ENCODE measurements around the gene HLCS.

Gene HLCS

GRCh38 chr21:36889401-36889800 is 77.1 kb downstream of the HLCS start:
- Histone ChIP-seq H3K9me2 (replicated peaks; ENCODE audit: insufficient read depth, low read length) (no peaks in the 10 kb centered on the region), H4K20me1 (ENCODE audit: low read depth, low read length) (no peaks in the 10 kb centered on the region), H2AFZ (ENCODE audit: low read depth, low read length, severe bottlenecking) (no peak overlapping the region), H3F3A (ENCODE audit: insufficient read depth) (no peaks in the 10 kb centered on the region), H3K4me3 (ENCODE audit: insufficient read depth, low read length, poor library complexity, severe bottlenecking) (no peak overlapping the region), H3K9me3 (ENCODE audit: insufficient read depth, low read length) (peaks cover 4% of the 10 kb centered on the region; the same call in 1 of the 2 replicates), H3K36me3 (ENCODE audit: low read length) (no peaks in the 10 kb centered on the region), H3K9ac (ENCODE audit: low read length) (no peak overlapping the region), H3K79me2 (ENCODE audit: insufficient read depth, low read length) (no peaks in the 10 kb centered on the region), H3K27me3 (ENCODE audit: low read length) (no peaks in the 10 kb centered on the region), H3K4me2 (ENCODE audit: low read depth, low read length, poor library complexity, severe bottlenecking) (no peak overlapping the region), H3K27ac (ENCODE audit: low read depth, low read length) (no peak overlapping the region)
- TF ChIP-seq EZH2phosphoT487 (conservative IDR thresholded peaks at IDR 0.05; ENCODE audit: low read length) (no peak), CTCF (IDR thresholded peaks at IDR 0.05; ENCODE audit: insufficient read depth, low read length, poor library complexity, severe bottlenecking) (no peak)

- Histone ChIP-seq H3K27ac (ENCODE audit: low read depth, low read length) (no peak overlapping the region), H3K36me3 (ENCODE audit: low read length) (no peaks in the 10 kb centered on the region), H3K4me3 (ENCODE audit: insufficient read depth, low read length, poor library complexity, severe bottlenecking) (no peak overlapping the region), H3K27me3 (ENCODE audit: low read length) (no peaks in the 10 kb centered on the region), H3K4me2 (ENCODE audit: low read depth, low read length, poor library complexity, severe bottlenecking) (no peak overlapping the region), H3F3A (ENCODE audit: insufficient read depth) (no peaks in the 10 kb centered on the region), H4K20me1 (ENCODE audit: low read depth, low read length) (no peaks in the 10 kb centered on the region), H2AFZ (ENCODE audit: low read depth, low read length, severe bottlenecking) (no peak overlapping the region), H3K9me3 (ENCODE audit: insufficient read depth, low read length) (peaks cover 12% of the 10 kb centered on the region; the same call in 1 of the 2 replicates), H3K79me2 (ENCODE audit: insufficient read depth, low read length) (no peaks in the 10 kb centered on the region), H3K9ac (ENCODE audit: low read length) (no peak overlapping the region), H3K9me2 (replicated peaks; ENCODE audit: insufficient read depth, low read length) (no peaks in the 10 kb centered on the region)
- TF ChIP-seq EZH2phosphoT487 (conservative IDR thresholded peaks at IDR 0.05; ENCODE audit: low read length) (no peak), CTCF (IDR thresholded peaks at IDR 0.05; ENCODE audit: insufficient read depth, low read length, poor library complexity, severe bottlenecking) (no peak)
These were observed 78.0 kb downstream of the HLCS start for GRCh38 chr21:36888466-36888865.

GRCh38 chr21:36887963-36888362 is 78.5 kb downstream of the HLCS start:
- H3K9me2 ChIP-seq (replicated peaks; ENCODE audit: insufficient read depth, low read length): no peaks in the 10 kb centered on the region
- H3K9ac ChIP-seq (ENCODE audit: low read length): no peak overlapping the region
- H3K27me3 ChIP-seq (ENCODE audit: low read length): no peaks in the 10 kb centered on the region
- no peaks in the 10 kb centered on the region for H3K36me3 ChIP-seq (ENCODE audit: low read length)
- H3K79me2 ChIP-seq (ENCODE audit: insufficient read depth, low read length): no peaks in the 10 kb centered on the region
- no peak overlapping the region for H3K4me3 ChIP-seq (ENCODE audit: insufficient read depth, low read length, poor library complexity, severe bottlenecking)
- peaks cover 17% of the 10 kb centered on the region; the same call in 1 of the 2 replicates for H3K9me3 ChIP-seq (ENCODE audit: insufficient read depth, low read length)
- no peak overlapping the region for H3K4me2 ChIP-seq (ENCODE audit: low read depth, low read length, poor library complexity, severe bottlenecking)
- TF ChIP-seq EZH2phosphoT487 (conservative IDR thresholded peaks at IDR 0.05; ENCODE audit: low read length) (no peak), CTCF (IDR thresholded peaks at IDR 0.05; ENCODE audit: insufficient read depth, low read length, poor library complexity, severe bottlenecking) (no peak)
- H3K27ac ChIP-seq (ENCODE audit: low read depth, low read length): no peak overlapping the region
- H4K20me1 ChIP-seq (ENCODE audit: low read depth, low read length): no peaks in the 10 kb centered on the region
- no peak overlapping the region for H2AFZ ChIP-seq (ENCODE audit: low read depth, low read length, severe bottlenecking)
- no peaks in the 10 kb centered on the region for H3F3A ChIP-seq (ENCODE audit: insufficient read depth)

All from SU-DHL-6 (cell line).